ENCODE measurements around the gene NR2F2.

NR2F2 gene

DNA sequence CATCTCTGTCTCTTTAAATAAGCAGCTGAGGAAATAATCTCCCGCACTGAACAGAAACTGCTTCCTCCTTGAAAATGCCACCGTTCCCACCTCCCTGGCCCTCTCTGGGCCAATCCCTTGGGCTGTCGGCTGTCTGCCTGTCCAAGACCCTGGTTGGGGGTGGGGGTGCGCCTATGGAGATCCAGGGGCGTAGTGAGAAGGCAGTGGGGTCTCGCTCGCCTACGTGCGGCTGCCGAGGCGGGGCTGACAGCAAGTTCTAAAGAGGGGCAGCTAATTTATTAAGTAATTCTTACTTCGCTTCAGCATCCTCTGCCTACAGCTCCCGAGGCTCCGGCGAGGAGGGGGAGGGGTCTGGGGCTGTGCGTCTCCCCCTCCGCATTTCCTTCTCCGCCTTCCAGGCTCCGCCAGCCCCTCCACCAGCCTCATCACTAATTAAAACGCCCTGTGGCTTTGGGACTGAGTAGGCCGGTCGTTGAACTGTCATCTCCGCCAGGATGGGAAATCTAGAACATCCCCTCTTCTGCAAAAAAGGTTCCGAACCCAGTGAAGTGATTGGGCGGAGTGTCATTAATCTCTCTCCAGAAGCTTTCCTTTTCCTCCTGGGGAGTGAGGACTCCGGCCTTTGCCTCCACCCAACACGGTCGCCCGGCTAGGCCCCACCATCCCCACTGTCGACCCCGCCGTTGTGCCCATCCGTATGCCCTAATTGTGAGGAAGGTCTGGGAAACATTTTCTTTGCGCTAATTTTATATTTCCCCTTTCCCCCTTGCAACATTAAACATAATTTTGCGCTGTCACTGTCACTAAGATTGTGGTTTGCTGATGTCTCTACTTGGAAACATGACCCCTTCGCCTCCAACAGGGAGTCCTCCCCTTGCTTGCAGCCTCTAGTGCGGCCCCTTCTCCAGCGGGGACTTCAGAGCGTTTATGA is 16.9 kb downstream of the NR2F2 start:
- Mint-ChIP-seq H3K27me3 (peaks cover 97% of the 10 kb centered on the region), H3K4me1 (ENCODE audit: low read depth) (peaks cover 19% of the 10 kb centered on the region), H3K4me3 (peak overlapping the region; percentile 47), H3K27ac (no peak overlapping the region), H3K9me3 (no peaks in the 10 kb centered on the region), H3K36me3 (ENCODE audit: low read depth) (no peaks in the 10 kb centered on the region)
- intact Hi-C loops (cut with micrococcal nuclease): no loop called here

GRCh38 chr15:96348112-96349027 is 17.9 kb downstream of the NR2F2 start:
- Mint-ChIP-seq H3K9me3 (no peaks in the 10 kb centered on the region), H3K4me3 (no peak overlapping the region), H3K27me3 (peaks cover 96% of the 10 kb centered on the region), H3K4me1 (ENCODE audit: low read depth) (peaks cover 19% of the 10 kb centered on the region), H3K27ac (no peak overlapping the region), H3K36me3 (ENCODE audit: low read depth) (no peaks in the 10 kb centered on the region)
- intact Hi-C loops (cut with micrococcal nuclease): no loop called here

DNA sequence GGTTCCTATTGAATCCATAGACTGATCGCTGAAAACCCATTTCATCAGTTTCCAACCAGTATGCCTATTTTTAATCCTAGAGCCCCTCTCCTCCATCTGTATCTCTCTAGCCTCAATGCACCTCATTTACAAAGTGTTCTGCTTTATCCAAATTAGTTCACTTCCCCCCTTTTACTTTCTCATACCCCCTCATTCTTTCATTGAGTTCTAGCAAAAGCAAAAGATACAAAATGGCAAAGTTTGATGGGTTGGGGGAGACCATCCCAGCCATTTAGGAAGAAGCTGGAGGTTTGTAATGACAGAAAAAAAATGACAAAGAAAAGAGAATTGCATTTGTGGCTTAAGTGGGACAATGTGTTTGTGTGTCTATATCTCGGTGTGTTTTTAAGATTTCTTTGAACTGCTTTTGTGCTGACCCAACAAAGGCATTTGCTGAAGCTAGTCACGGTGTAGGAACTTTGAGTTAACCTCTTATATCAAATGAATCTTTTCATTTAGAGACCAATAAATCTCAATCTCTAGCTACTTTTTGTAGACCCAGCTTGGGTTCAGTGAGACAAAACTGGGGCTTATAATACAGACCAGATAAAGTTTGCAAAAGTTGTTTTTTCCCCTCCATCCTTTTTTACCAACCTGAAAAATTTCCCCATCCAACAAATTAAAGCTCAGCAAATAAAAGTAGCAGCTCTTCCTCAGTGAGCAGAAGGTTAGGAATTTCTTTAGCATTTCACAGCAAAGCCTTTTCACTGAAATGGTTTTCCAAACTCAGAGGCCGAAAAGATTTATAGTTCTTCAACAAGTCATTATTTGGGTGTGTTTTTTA is 18.7 kb downstream of the NR2F2 start:
- H3K4me3 Mint-ChIP-seq: no peak overlapping the region
- peaks cover 95% of the 10 kb centered on the region for H3K27me3 Mint-ChIP-seq
- peaks cover 19% of the 10 kb centered on the region for H3K4me1 Mint-ChIP-seq (ENCODE audit: low read depth)
- intact Hi-C loops (cut with micrococcal nuclease): no loop called here
- H3K27ac Mint-ChIP-seq: no peak overlapping the region
- H3K9me3 Mint-ChIP-seq: no peaks in the 10 kb centered on the region
- H3K36me3 Mint-ChIP-seq (ENCODE audit: low read depth): no peaks in the 10 kb centered on the region

- Mint-ChIP-seq H3K27ac (no peak overlapping the region), H3K36me3 (ENCODE audit: low read depth) (no peaks in the 10 kb centered on the region), H3K4me1 (ENCODE audit: low read depth) (peaks cover 19% of the 10 kb centered on the region), H3K27me3 (peaks cover 86% of the 10 kb centered on the region), H3K4me3 (no peak overlapping the region), H3K9me3 (no peaks in the 10 kb centered on the region)
- intact Hi-C loops (cut with micrococcal nuclease): loop anchor here (10.0 kb wide), 1 partner anchor 235 kb away; no protein-coding TSS in a partner anchor
Measured at GRCh38 chr15:96349857-96350720, 19.6 kb downstream of the NR2F2 start.

DNA sequence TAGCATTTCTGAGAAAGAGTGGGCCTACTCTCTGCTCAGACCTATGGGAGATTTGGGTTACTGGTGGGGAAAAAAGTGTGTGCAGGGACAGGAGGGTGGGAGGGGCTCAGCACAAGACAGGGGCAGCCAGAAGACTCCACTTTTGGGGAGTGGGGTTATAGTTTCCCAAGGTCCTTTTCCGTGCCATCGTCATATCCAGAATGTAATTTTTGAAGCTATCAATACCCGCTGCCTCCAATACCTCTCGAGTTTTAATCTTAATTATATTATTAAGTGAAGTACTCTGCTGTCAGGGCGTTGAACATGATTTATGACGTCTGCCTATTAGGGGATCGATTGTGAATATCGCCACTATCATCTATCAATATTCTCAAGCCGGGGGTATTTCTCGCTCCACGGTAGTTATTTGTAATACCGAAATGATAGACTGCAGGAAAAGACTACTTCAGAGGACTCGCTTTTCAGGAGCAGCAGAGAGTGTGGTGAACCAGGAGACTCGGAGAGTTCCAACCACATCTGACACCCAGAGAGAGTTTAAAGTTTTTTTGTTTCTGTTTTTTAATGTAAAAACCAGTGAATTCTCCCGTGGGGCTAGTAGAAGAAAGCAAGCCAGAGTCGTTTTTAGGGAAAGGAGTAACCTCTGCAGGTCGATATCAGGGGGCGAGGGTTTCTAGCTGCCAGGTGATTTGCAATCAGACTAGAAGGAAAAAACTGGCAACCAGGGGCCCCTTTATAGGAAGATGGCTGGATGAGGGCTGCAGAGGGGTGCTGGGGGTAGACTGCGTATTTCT is 20.6 kb downstream of the NR2F2 start:
- Mint-ChIP-seq H3K9me3 (no peaks in the 10 kb centered on the region), H3K27ac (no peak overlapping the region), H3K4me3 (no peak overlapping the region), H3K36me3 (ENCODE audit: low read depth) (no peaks in the 10 kb centered on the region), H3K27me3 (peaks cover 76% of the 10 kb centered on the region), H3K4me1 (ENCODE audit: low read depth) (peaks cover 10% of the 10 kb centered on the region)
- intact Hi-C loops (cut with micrococcal nuclease): loop anchor here (10.0 kb wide), 1 partner anchor 234 kb away; no protein-coding TSS in a partner anchor

DNA sequence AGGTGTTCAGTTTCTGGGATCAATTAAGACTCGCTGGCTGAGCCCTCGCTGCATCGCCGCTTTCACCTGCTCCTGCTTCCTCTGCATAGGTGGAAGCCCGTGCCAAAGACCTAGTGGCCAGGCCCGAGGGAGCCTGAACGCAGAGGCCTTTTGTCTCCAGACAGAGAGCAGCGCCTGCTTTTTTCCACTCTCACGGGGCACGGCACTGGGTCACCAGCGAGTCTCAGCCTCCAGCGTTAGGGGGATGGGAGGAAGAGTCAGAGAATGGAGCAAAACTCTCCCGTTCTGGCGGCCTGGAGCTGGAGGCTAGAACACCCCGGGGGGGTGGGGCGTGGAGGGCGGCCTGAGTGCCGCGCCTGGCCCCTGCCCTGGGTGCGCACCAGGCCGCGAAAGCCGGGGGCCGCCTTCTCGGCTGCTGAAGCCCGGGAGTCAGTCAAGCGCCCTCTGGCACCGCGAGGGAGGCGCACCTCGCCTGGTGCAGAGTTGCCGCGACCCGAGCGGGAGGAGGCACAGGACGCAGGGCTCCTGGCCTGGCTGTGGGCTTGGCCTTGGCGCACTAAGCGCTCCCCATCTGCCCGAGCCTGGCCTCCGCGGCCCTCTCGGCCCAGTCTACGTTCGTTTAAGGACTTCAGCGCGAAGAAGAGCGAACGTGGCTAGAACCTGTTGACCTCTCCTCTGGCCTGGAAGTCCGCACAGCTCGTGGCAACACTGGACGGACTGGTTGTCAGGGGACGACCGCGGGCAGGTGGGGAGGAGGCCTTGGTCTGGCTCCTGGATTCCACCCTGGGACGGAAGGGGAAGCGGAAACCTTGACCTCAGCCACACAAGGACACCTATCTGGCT is 21.5 kb downstream of the NR2F2 start:
- peaks cover 67% of the 10 kb centered on the region for H3K27me3 Mint-ChIP-seq
- no peak overlapping the region for H3K4me3 Mint-ChIP-seq
- no peak overlapping the region for H3K27ac Mint-ChIP-seq
- no peaks in the 10 kb centered on the region for H3K9me3 Mint-ChIP-seq
- H3K36me3 Mint-ChIP-seq (ENCODE audit: low read depth): no peaks in the 10 kb centered on the region
- H3K4me1 Mint-ChIP-seq (ENCODE audit: low read depth): peaks cover 14% of the 10 kb centered on the region
- intact Hi-C loops (cut with micrococcal nuclease): loop anchor here (10.0 kb wide), 1 partner anchor 233 kb away; no protein-coding TSS in a partner anchor

GRCh38 chr15:96352604-96353405 is 22.3 kb downstream of the NR2F2 start:
- Mint-ChIP-seq H3K4me3 (no peak overlapping the region), H3K27ac (no peak overlapping the region), H3K36me3 (ENCODE audit: low read depth) (no peaks in the 10 kb centered on the region), H3K27me3 (peaks cover 59% of the 10 kb centered on the region), H3K9me3 (no peaks in the 10 kb centered on the region), H3K4me1 (ENCODE audit: low read depth) (peaks cover 13% of the 10 kb centered on the region)
- intact Hi-C loops (cut with micrococcal nuclease): loop anchor here (10.0 kb wide), 1 partner anchor 232 kb away; no protein-coding TSS in a partner anchor

GRCh38 chr15:96353416-96353929 is 23.0 kb downstream of the NR2F2 start:
- intact Hi-C loops (cut with micrococcal nuclease): loop anchor here (10.0 kb wide), 1 partner anchor 231 kb away; no protein-coding TSS in a partner anchor
- Mint-ChIP-seq H3K4me1 (ENCODE audit: low read depth) (peaks cover 17% of the 10 kb centered on the region), H3K9me3 (no peaks in the 10 kb centered on the region), H3K4me3 (no peak overlapping the region), H3K36me3 (ENCODE audit: low read depth) (no peaks in the 10 kb centered on the region), H3K27me3 (peaks cover 52% of the 10 kb centered on the region), H3K27ac (no peak overlapping the region)

GRCh38 chr15:96353930-96354730 is 23.6 kb downstream of the NR2F2 start:
- H3K27ac Mint-ChIP-seq: no peak overlapping the region
- H3K36me3 Mint-ChIP-seq (ENCODE audit: low read depth): no peaks in the 10 kb centered on the region
- intact Hi-C loops (cut with micrococcal nuclease): loop anchor here (10.0 kb wide), 1 partner anchor 231 kb away; no protein-coding TSS in a partner anchor

More at GRCh38 chr15:96353930-96354730, 23.6 kb downstream of the NR2F2 start:
- Mint-ChIP-seq H3K27me3 (peaks cover 46% of the 10 kb centered on the region), H3K4me1 (ENCODE audit: low read depth) (peaks cover 17% of the 10 kb centered on the region), H3K9me3 (no peaks in the 10 kb centered on the region), H3K4me3 (no peak overlapping the region)

Data from dendritic cell treated with granulocyte-macrophage colony-stimulating factor and Interleukin-4, amounts not matched to agents 40 ng/mL and 50 ng/mL, for 4 days (primary cell).